ENCODE measurements around the gene ANXA3. TPM values are rescaled to one million over a fixed set of nuclear protein-coding genes. Genes with fewer than 3 reads are reported as not detected.

The ANXA3 gene
- total and polyA plus RNA-seq, 2 donors (not counting 1 experiment from before 2014, with no cell fraction given), result not detected

DNA sequence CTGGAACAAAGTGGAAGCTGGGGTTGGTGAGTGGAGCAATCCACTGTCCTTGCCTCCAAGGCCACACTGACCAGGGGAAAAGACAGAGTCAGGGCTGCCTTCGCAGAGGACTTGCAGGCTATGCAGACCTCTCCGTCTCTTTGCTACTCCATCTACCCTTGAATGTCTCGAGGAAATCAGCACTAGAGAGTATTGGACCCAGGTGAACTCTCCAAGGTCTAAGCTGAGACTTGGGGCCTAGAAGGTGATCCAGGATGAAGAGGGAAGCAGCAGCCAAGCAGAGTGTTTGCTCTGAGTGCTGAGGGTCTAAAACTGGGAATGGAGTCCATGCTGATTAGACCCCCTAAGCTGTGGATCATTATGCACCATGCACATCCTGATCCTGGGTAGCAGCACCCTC is 54.5 kb downstream of the ANXA3 start:
- no peaks in the 10 kb centered on the region for H3K27me3 ChIP-seq (replicated peaks in 1 of 4; ENCODE audit: control extremely low read depth in 1 of 4, control insufficient read depth in 3 of 4, insufficient read depth in 4 of 4, low read length in 3 of 4)
- peaks cover 0 to 3% (median 0%) of the 10 kb centered on the region in 3 donors for H3K9me3 ChIP-seq (ENCODE audit: control extremely low read depth in 1 of 3, control insufficient read depth in 2 of 3, insufficient read depth in 1 of 3, low read length in 2 of 3)
- H3K4me1 ChIP-seq (ENCODE audit: control insufficient read depth in 2 of 2, insufficient read depth in 2 of 2, low read length in 2 of 2), result peaks cover 12 to 14% of the 10 kb centered on the region in 2 donors
- no peak overlapping the region for H2AFZ ChIP-seq (ENCODE audit: insufficient read depth, low read depth, low read length, poor library complexity, severe bottlenecking)
- H3K4me2 ChIP-seq (replicated peaks; ENCODE audit: low read depth, low read length, poor library complexity, severe bottlenecking), result no peak overlapping the region
- peaks cover 16% of the 10 kb centered on the region for H3K4me1 Mint-ChIP-seq
- H3K4me3 Mint-ChIP-seq, result no peak overlapping the region
- no peak overlapping the region for H3K27ac Mint-ChIP-seq
- ATAC-seq (ENCODE audit: low read depth), result no peak
- H3K79me2 ChIP-seq (ENCODE audit: control insufficient read depth, insufficient read depth, low read length), result no peaks in the 10 kb centered on the region
- intact Hi-C loops (cut with micrococcal nuclease), result no loop called here
- no peaks in the 10 kb centered on the region for H3K9me3 Mint-ChIP-seq (ENCODE audit: insufficient read depth)
- CTCF ChIA-PET, result interaction anchor here (1.5 kb wide), 1 partner anchor 258 kb away, joined by 7 read pairs; no protein-coding TSS in a partner anchor
- H3K27me3 Mint-ChIP-seq, result no peaks in the 10 kb centered on the region
- no peak for DNase-seq
- H3K4me3 ChIP-seq (ENCODE audit: control extremely low read depth in 1 of 5, extremely low read depth in 1 of 5, insufficient read depth in 1 of 5, low read depth in 2 of 5, low read length in 4 of 5), result no peak overlapping the region
- no peak overlapping the region for H3K27ac ChIP-seq (ENCODE audit: low read length in 2 of 2)
- POLR2A ChIA-PET, result no interaction called here
- 100% methylated on average over 3 of the region's 3 CpGs for WGBS (ENCODE audit: insufficient coverage)
- H3K9ac ChIP-seq (ENCODE audit: low read length), result no peak overlapping the region
- H3K36me3 ChIP-seq (replicated peaks in 1 of 2; ENCODE audit: control extremely low read depth in 1 of 2, control insufficient read depth in 1 of 2, extremely low read depth in 1 of 2, insufficient read depth in 2 of 2, low read length in 1 of 2), result no peaks in the 10 kb centered on the region
- H4K20me1 ChIP-seq (ENCODE audit: control insufficient read depth, insufficient read depth, low read length, poor library complexity, severe bottlenecking), result no peaks in the 10 kb centered on the region
- TF ChIP-seq, protein P1, sequence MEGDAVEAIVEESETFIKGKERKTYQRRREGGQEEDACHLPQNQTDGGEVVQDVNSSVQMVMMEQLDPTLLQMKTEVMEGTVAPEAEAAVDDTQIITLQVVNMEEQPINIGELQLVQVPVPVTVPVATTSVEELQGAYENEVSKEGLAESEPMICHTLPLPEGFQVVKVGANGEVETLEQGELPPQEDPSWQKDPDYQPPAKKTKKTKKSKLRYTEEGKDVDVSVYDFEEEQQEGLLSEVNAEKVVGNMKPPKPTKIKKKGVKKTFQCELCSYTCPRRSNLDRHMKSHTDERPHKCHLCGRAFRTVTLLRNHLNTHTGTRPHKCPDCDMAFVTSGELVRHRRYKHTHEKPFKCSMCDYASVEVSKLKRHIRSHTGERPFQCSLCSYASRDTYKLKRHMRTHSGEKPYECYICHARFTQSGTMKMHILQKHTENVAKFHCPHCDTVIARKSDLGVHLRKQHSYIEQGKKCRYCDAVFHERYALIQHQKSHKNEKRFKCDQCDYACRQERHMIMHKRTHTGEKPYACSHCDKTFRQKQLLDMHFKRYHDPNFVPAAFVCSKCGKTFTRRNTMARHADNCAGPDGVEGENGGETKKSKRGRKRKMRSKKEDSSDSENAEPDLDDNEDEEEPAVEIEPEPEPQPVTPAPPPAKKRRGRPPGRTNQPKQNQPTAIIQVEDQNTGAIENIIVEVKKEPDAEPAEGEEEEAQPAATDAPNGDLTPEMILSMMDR (IDR thresholded peaks at IDR 0.05), result no peak
- no peak for TF ChIP-seq EZH2 (IDR thresholded peaks at IDR 0.05; ENCODE audit: borderline replicate concordance, insufficient read depth, low read depth, low read length, poor library complexity, severe bottlenecking)

DNA sequence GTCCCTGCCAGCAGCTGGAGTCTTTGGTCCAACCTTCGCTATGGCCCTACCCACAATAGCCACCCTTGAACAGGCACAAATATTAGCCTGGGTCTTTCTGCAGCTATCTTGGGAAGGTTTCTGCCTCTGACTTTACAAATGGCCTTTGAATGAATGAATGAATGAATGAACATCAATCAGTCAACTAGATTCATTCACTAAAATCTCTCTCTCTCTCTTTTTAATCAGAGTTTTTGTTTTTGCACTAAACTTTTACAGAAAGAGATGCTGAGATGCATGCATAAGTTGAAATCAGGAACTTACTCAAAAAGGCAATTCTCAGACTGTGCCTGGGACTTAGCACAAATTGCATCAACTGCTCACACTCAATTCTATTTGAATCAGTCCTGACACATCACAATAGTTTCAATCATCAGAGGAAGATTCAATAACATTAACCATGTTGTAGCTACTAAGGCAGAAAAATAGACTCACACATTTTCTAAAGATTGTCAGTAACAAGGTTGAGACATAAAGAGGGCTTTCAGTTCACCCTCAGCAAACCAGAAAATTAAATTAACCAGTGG is 55.0 kb downstream of the ANXA3 start:
- H3K9me3 ChIP-seq (ENCODE audit: control extremely low read depth in 1 of 3, control insufficient read depth in 2 of 3, insufficient read depth in 1 of 3, low read length in 2 of 3), result peaks cover 0 to 3% (median 0%) of the 10 kb centered on the region in 3 donors
- ATAC-seq (ENCODE audit: low read depth), result no peak
- no peak for DNase-seq
- no peak for TF ChIP-seq EZH2 (IDR thresholded peaks at IDR 0.05; ENCODE audit: borderline replicate concordance, insufficient read depth, low read depth, low read length, poor library complexity, severe bottlenecking)
- TF ChIP-seq, protein P1 (IDR thresholded peaks at IDR 0.05), result no peak
- H3K4me3 ChIP-seq (ENCODE audit: control extremely low read depth in 1 of 5, extremely low read depth in 1 of 5, insufficient read depth in 1 of 5, low read depth in 2 of 5, low read length in 4 of 5), result no peak overlapping the region
- no peaks in the 10 kb centered on the region for H4K20me1 ChIP-seq (ENCODE audit: control insufficient read depth, insufficient read depth, low read length, poor library complexity, severe bottlenecking)
- H3K27ac ChIP-seq (ENCODE audit: low read length in 2 of 2), result no peak overlapping the region
- H3K4me1 ChIP-seq (ENCODE audit: control insufficient read depth in 2 of 2, insufficient read depth in 2 of 2, low read length in 2 of 2), result peaks cover 17 to 20% of the 10 kb centered on the region in 2 donors
- Mint-ChIP-seq H3K9me3 (ENCODE audit: insufficient read depth) (no peaks in the 10 kb centered on the region), H3K4me3 (no peak overlapping the region), H3K27me3 (no peaks in the 10 kb centered on the region), H3K27ac (no peak overlapping the region), H3K4me1 (peaks cover 21% of the 10 kb centered on the region)
- no peaks in the 10 kb centered on the region for H3K27me3 ChIP-seq (replicated peaks in 1 of 4; ENCODE audit: control extremely low read depth in 1 of 4, control insufficient read depth in 3 of 4, insufficient read depth in 4 of 4, low read length in 3 of 4)
- intact Hi-C loops (cut with micrococcal nuclease), result no loop called here
- H3K9ac ChIP-seq (ENCODE audit: low read length), result no peak overlapping the region
- WGBS (ENCODE audit: insufficient coverage), result 60% methylated on average over 1 of the region's 1 CpG
- no peaks in the 10 kb centered on the region for H3K36me3 ChIP-seq (replicated peaks in 1 of 2; ENCODE audit: control extremely low read depth in 1 of 2, control insufficient read depth in 1 of 2, extremely low read depth in 1 of 2, insufficient read depth in 2 of 2, low read length in 1 of 2)
- no peaks in the 10 kb centered on the region for H3K79me2 ChIP-seq (ENCODE audit: control insufficient read depth, insufficient read depth, low read length)
- H2AFZ ChIP-seq (ENCODE audit: insufficient read depth, low read depth, low read length, poor library complexity, severe bottlenecking), result no peak overlapping the region
- POLR2A ChIA-PET, result no interaction called here
- CTCF ChIA-PET, result interaction anchor here (1.5 kb wide), 1 partner anchor 257 kb away, joined by 7 read pairs; no protein-coding TSS in a partner anchor
- no peak overlapping the region for H3K4me2 ChIP-seq (replicated peaks; ENCODE audit: low read depth, low read length, poor library complexity, severe bottlenecking)

All from B cell (primary cell).